H1 (cell line): ENCODE results near the gene SKAP2. TPM values are rescaled to one million over a fixed set of nuclear protein-coding genes. Genes with fewer than 3 reads are reported as not detected.

Experiments
- CTCF ChIA-PET: fragments of 300-600 bp; sonication (Branson Sonifier 250); formaldehyde crosslinking; loops from one replicate; lab custom pipeline; 2021; ENCODE audit not compliant: partially characterized antibody; lab: Charles Lee
- POLR2A ChIA-PET: fragments of 300-600 bp; sonication (Branson Sonifier 250); formaldehyde crosslinking; loops from one replicate; lab custom pipeline; 2021; ENCODE audit warnings: inconsistent platforms; ENCODE audit not compliant: partially characterized antibody; lab: Charles Lee
- DNase-seq, 2 experiments: peaks; one replicate each; pipeline versions ENCODE4 v3.0.0 to v3.0.0-alpha.2; 2010 to 2022; ENCODE audit warnings: low spot score in 2 of 2, low read depth in 1 of 2, mixed read lengths in 1 of 2
- FAIRE-seq: peaks from 2 replicates; lab custom pipeline; 2011; peaks lifted over from hg19 to GRCh38; lab: Jason Lieb, UNC
- H2AFZ ChIP-seq: 2 replicates; pipeline ENCODE4 v1.8.1; 2012; ENCODE audit warnings: low read length, inconsistent platforms
- H2AK5ac ChIP-seq: 2 replicates; pipeline ENCODE4 v1.6.1; 2013; ENCODE audit warnings: low read depth, low read length
- H2BK120ac ChIP-seq: replicated peaks from 2 replicates; pipeline ENCODE3; 2013; ENCODE audit warnings: low read depth, low read length, inconsistent platforms
- H2BK12ac ChIP-seq: 2 replicates; pipeline ENCODE4 v1.6.1; 2013; ENCODE audit warnings: low read depth, low read length
- H2BK15ac ChIP-seq: 2 replicates; pipeline ENCODE4 v1.6.1; 2013; ENCODE audit warnings: low read length
- H2BK20ac ChIP-seq: 2 replicates; pipeline ENCODE4 v1.6.1; 2013; ENCODE audit warnings: low read length
- H2BK5ac ChIP-seq: 2 replicates; pipeline ENCODE4 v1.6.1; 2013; ENCODE audit warnings: low read depth, low read length
- H3K14ac ChIP-seq: 2 replicates; pipeline ENCODE4 v1.6.1; 2013; ENCODE audit warnings: inconsistent platforms; ENCODE audit not compliant: insufficient read length
- H3K18ac ChIP-seq: 2 replicates; pipeline ENCODE4 v1.6.1; 2013; ENCODE audit warnings: low read length; ENCODE audit errors: extremely low read depth
- H3K23ac ChIP-seq: 2 replicates; pipeline ENCODE4 v1.6.1; 2013; ENCODE audit warnings: inconsistent platforms; ENCODE audit not compliant: insufficient read length
- H3K23me2 ChIP-seq: 2 replicates; pipeline ENCODE4 v1.6.1; 2013; ENCODE audit warnings: low read depth, low read length
- H3K27ac ChIP-seq: 2 replicates; pipeline ENCODE4 v1.6.1; 2011; ENCODE audit warnings: low read depth, low read length, inconsistent platforms
- H3K27me3 ChIP-seq, 4 experiments: replicated peaks in 1 of 4; 1 replicate in 1 of 4; 2 replicates in 3 of 4; pipeline versions ENCODE4 v1.6.1 to v1.8.1; 2011 to 2013; ENCODE audit warnings: low read length in 3 of 4, mild to moderate bottlenecking in 3 of 4, inconsistent platforms in 2 of 4, mixed read lengths in 2 of 4, moderate library complexity in 1 of 4; ENCODE audit not compliant: control insufficient read depth in 3 of 4, insufficient read depth in 3 of 4; ENCODE audit errors: extremely low read depth in 1 of 4
- H3K36me3 ChIP-seq, 4 experiments: 2 replicates each; pipeline versions ENCODE4 v1.6.1 to v1.8.1; 2011 to 2013; ENCODE audit warnings: mild to moderate bottlenecking in 4 of 4, low read length in 3 of 4, moderate library complexity in 2 of 4, control low read depth in 1 of 4, inconsistent platforms in 1 of 4; ENCODE audit not compliant: insufficient read depth in 4 of 4, control insufficient read depth in 2 of 4
- H3K4ac ChIP-seq: replicated peaks from 2 replicates; pipeline ENCODE3; 2013; ENCODE audit warnings: low read length, low read depth, mixed read lengths, inconsistent platforms; ENCODE audit not compliant: insufficient read length
- H3K4me1 ChIP-seq, 4 experiments: replicated peaks in 1 of 4; 1 replicate in 1 of 4; 2 replicates in 3 of 4; pipeline versions ENCODE4 v1.6.1 to v1.8.1; 2011 to 2013; ENCODE audit warnings: low read length in 3 of 4, inconsistent platforms in 2 of 4, mixed read lengths in 1 of 4; ENCODE audit not compliant: insufficient read depth in 4 of 4, control insufficient read depth in 3 of 4
- H3K4me2 ChIP-seq, 2 experiments: 2 replicates each; pipeline versions ENCODE4 v1.6.1 to v1.8.1; 2011 to 2013; ENCODE audit warnings: low read depth in 2 of 2, low read length in 2 of 2, control low read depth in 1 of 2, inconsistent platforms in 1 of 2, mild to moderate bottlenecking in 1 of 2; ENCODE audit not compliant: insufficient read depth in 1 of 2
- H3K4me3 ChIP-seq, 4 experiments: fragments of 200-600, 300-600 bp in 1 of 4; sonication (generic), shearing (Covaris generic), sonication (Bioruptor Twin) in 1 of 4; 2 replicates each; pipeline versions ENCODE4 v1.5.1 to v1.8.1; 2011 to 2016; ENCODE audit warnings: low read length in 4 of 4, low read depth in 3 of 4, control low read depth in 2 of 4, inconsistent platforms in 2 of 4, mild to moderate bottlenecking in 2 of 4, mixed read lengths in 1 of 4, moderate library complexity in 1 of 4; ENCODE audit not compliant: insufficient read depth in 2 of 4; ENCODE audit errors: extremely low read depth in 1 of 4
- H3K56ac ChIP-seq: replicated peaks from 2 replicates; pipeline ENCODE3; 2013; ENCODE audit warnings: low read depth, mild to moderate bottlenecking, mixed read lengths, low read length, inconsistent platforms; ENCODE audit not compliant: insufficient read length
- H3K79me1 ChIP-seq: 2 replicates; pipeline ENCODE4 v1.6.1; 2013; ENCODE audit warnings: low read depth, low read length, control low read depth
- H3K79me2 ChIP-seq, 2 experiments: 2 replicates each; pipeline versions ENCODE4 v1.6.1 to v1.8.1; 2012 to 2013; ENCODE audit warnings: low read length in 2 of 2, mild to moderate bottlenecking in 2 of 2, inconsistent platforms in 1 of 2; ENCODE audit not compliant: insufficient read depth in 2 of 2, control insufficient read depth in 1 of 2
- H3K9ac ChIP-seq, 4 experiments: replicated peaks in 1 of 4; 1 replicate in 1 of 4; 2 replicates in 3 of 4; pipeline versions ENCODE4 v1.6.1 to v1.8.1; 2011 to 2013; ENCODE audit warnings: low read depth in 3 of 4, low read length in 3 of 4, control low read depth in 2 of 4, mild to moderate bottlenecking in 2 of 4, moderate library complexity in 2 of 4, inconsistent platforms in 1 of 4; ENCODE audit errors: extremely low read depth in 1 of 4
- H3K9me3 ChIP-seq, 2 experiments: 2 replicates each; pipeline versions ENCODE4 v1.6.1 to v1.8.1; 2012 to 2013; ENCODE audit warnings: mild to moderate bottlenecking in 2 of 2, moderate library complexity in 2 of 2, control low read depth in 1 of 2, inconsistent platforms in 1 of 2, low read depth in 1 of 2, low read length in 1 of 2, mixed read lengths in 1 of 2; ENCODE audit not compliant: insufficient read depth in 2 of 2
- H4K20me1 ChIP-seq, 2 experiments: replicated peaks in 1 of 2; 2 replicates each; pipeline versions ENCODE3 to v1.8.1; 2011 to 2013; ENCODE audit warnings: inconsistent platforms in 2 of 2, low read length in 2 of 2, mild to moderate bottlenecking in 1 of 2; ENCODE audit not compliant: insufficient read depth in 2 of 2, control insufficient read depth in 1 of 2
- H4K5ac ChIP-seq: 2 replicates; pipeline ENCODE4 v1.6.1; 2013; ENCODE audit warnings: low read length, low read depth, mixed read lengths, inconsistent platforms; ENCODE audit not compliant: insufficient read length
- H4K8ac ChIP-seq: 2 replicates; pipeline ENCODE4 v1.8.0; 2013; ENCODE audit warnings: mild to moderate bottlenecking, moderate library complexity, low read length, inconsistent platforms; ENCODE audit not compliant: insufficient read depth; ENCODE audit errors: extremely low read depth
- H4K91ac ChIP-seq: replicated peaks from 2 replicates; pipeline ENCODE3; 2013; ENCODE audit warnings: low read length, mixed read lengths, inconsistent platforms; ENCODE audit not compliant: insufficient read length
- ASH2L ChIP-seq: fragments of 200-600, 300-600 bp; sonication (generic); IDR thresholded peaks from one replicate; pipeline ENCODE4 v1.7.1; 2017; ENCODE audit warnings: low read length
- ATF3 ChIP-seq: IDR thresholded peaks from 2 replicates; pipeline ENCODE4 v1.6.1; 2011; ENCODE audit warnings: low read depth, mild to moderate bottlenecking, low read length; ENCODE audit not compliant: insufficient read depth
- EGR1 ChIP-seq: IDR thresholded peaks from 2 replicates; pipeline ENCODE4 v1.6.1; 2011; ENCODE audit warnings: low read depth, low read length, borderline replicate concordance
- SIRT6 ChIP-seq: IDR thresholded peaks from one replicate; pipeline ENCODE4 v1.7.1; 2012; ENCODE audit warnings: low read length, inconsistent platforms
- WGBS, 2 experiments: shearing (Covaris generic) in 1 of 2; methylation state at CpG; one replicate each; pipeline versions ENCODE4 v1.1.6 to v1.1.7; 2013 to 2015; ENCODE audit warnings: low lambda C conversion rate in 2 of 2, mixed read lengths in 2 of 2, inconsistent platforms in 1 of 2, low coverage in 1 of 2, missing lambda C conversion rate in 1 of 2; ENCODE audit not compliant: insufficient replicate concordance in 2 of 2, insufficient coverage in 1 of 2, insufficient read length in 1 of 2; ENCODE audit errors: extremely low coverage in 1 of 2, missing lambda C conversion rate in 1 of 2; 5-methylcytosine and 5-hydroxymethylcytosine counted together
- polyA plus RNA-seq, 7 experiments: library from polyadenylated mRNA; depleted of rRNA in 3 of 7; stranded (reverse) in 5 of 7; unstranded in 2 of 7; fragments of >200 nt in 5 of 7; fragments of 200-250 nt in 2 of 7; gene quantifications; 1 replicate in 5 of 7; 2 replicates in 1 of 7; 4 replicates in 1 of 7; pipeline versions ENCODE4 v1.2.1 to v1.2.3, GENCODE V29; 2011 to 2013; ENCODE audit warnings: missing spikeins in 2 of 7, mixed read lengths in 2 of 7
- total RNA-seq: library from RNA; stranded (reverse); fragmentation: NEBNext Ultra II Directional; extraction: Animal tissue kit (Norgen Biotek cat#: 25700); gene quantifications from 2 replicates; pipeline ENCODE4 v1.2.1, GENCODE V29; 2021
- TF ChIP-seq, protein P1 (sequence below), 3 experiments: IDR thresholded peaks; 1 replicate in 2 of 3; 2 replicates in 1 of 3; pipeline versions ENCODE4 v1.5.1 to v1.6.1; 2011; ENCODE audit warnings: low read length in 3 of 3, mild to moderate bottlenecking in 3 of 3, inconsistent platforms in 2 of 3, low read depth in 1 of 3, moderate library complexity in 1 of 3; ENCODE audit not compliant: insufficient read depth in 1 of 3; ENCODE audit errors: control extremely low read depth in 1 of 3

The SKAP2 gene
- total and polyA plus RNA-seq, 2 of the 8 experiments (the other 6 are each of a cell fraction or from before 2014, with no cell fraction given) = 0.53 to 5.1 TPM

DNA sequence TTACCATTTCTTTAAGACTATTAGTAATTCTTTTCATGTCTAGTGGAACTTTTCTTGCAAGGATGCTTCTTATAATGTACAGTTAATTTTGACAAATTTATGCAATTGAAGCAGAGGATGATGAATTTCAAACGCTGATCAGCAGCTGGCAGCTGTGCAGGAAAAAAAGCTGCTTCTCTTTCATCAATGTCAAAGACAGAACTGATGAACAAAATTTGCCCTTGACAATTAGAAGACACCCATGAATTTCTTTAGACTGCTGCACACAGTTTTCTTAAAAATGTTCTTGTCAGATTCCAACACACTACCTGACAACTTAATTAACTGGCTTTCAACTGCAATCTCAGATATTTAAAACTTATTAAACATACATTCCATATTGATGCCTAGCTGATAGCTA is 138.3 kb downstream of the SKAP2 start:
- H3K27me3 ChIP-seq = no peaks in the 10 kb centered on the region
- H3K79me2 ChIP-seq = no peaks in the 10 kb centered on the region
- no peak overlapping the region for H2AK5ac ChIP-seq
- no peak for DNase-seq
- H3K56ac ChIP-seq = no peak overlapping the region
- H3K27ac ChIP-seq = no peak overlapping the region
- POLR2A ChIA-PET = no interaction called here
- H4K91ac ChIP-seq = no peak overlapping the region
- no peak overlapping the region for H4K5ac ChIP-seq
- H2AFZ ChIP-seq = no peak overlapping the region
- H4K20me1 ChIP-seq = no peaks in the 10 kb centered on the region
- H3K36me3 ChIP-seq = no peaks in the 10 kb centered on the region
- H2BK15ac ChIP-seq = no peak overlapping the region
- no peak overlapping the region for H3K9ac ChIP-seq
- H3K4me1 ChIP-seq = no peaks in the 10 kb centered on the region
- H2BK120ac ChIP-seq = no peak overlapping the region
- no peaks in the 10 kb centered on the region for H3K79me1 ChIP-seq
- H3K14ac ChIP-seq = no peak overlapping the region
- no peaks in the 10 kb centered on the region for H3K23me2 ChIP-seq
- no peak overlapping the region for H2BK12ac ChIP-seq
- no peak overlapping the region for H3K23ac ChIP-seq
- H3K9me3 ChIP-seq = no peaks in the 10 kb centered on the region
- H3K4ac ChIP-seq = no peak overlapping the region
- no peak overlapping the region for H2BK5ac ChIP-seq
- no peak overlapping the region for H2BK20ac ChIP-seq
- CTCF ChIA-PET = interaction anchor here (1.0 kb wide), 1 partner anchor 25 kb away, joined by 3 read pairs; no protein-coding TSS in a partner anchor
- no peak overlapping the region for H3K18ac ChIP-seq
- no peak overlapping the region for H3K4me2 ChIP-seq
- no peak overlapping the region for H3K4me3 ChIP-seq
- TF ChIP-seq SIRT6 = no peak
- TF ChIP-seq EGR1 = no peak
- no peak for TF ChIP-seq ASH2L
- TF ChIP-seq ATF3 = no peak
- TF ChIP-seq, protein P1, sequence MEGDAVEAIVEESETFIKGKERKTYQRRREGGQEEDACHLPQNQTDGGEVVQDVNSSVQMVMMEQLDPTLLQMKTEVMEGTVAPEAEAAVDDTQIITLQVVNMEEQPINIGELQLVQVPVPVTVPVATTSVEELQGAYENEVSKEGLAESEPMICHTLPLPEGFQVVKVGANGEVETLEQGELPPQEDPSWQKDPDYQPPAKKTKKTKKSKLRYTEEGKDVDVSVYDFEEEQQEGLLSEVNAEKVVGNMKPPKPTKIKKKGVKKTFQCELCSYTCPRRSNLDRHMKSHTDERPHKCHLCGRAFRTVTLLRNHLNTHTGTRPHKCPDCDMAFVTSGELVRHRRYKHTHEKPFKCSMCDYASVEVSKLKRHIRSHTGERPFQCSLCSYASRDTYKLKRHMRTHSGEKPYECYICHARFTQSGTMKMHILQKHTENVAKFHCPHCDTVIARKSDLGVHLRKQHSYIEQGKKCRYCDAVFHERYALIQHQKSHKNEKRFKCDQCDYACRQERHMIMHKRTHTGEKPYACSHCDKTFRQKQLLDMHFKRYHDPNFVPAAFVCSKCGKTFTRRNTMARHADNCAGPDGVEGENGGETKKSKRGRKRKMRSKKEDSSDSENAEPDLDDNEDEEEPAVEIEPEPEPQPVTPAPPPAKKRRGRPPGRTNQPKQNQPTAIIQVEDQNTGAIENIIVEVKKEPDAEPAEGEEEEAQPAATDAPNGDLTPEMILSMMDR (IDR thresholded peaks at IDR 0.05; ENCODE audit: control extremely low read depth in 1 of 3, insufficient read depth in 1 of 3, low read depth in 1 of 3, low read length in 3 of 3) = no peak
- TF ChIP-seq, all 59 proteins: peak for 0
- FAIRE-seq = no peak
- H4K8ac ChIP-seq = no peak overlapping the region
- 84% methylated on average over 1 of the region's 1 CpG; no CpG with 5 or more reads in 1 of the 2 experiments for WGBS, 2 experiments
